HL-60/S4 treated with retinoic acid at 250 ng/mL for 4 days and 3 days (cell line): ENCODE data around the gene PLEKHG7.
"Not testable (repeated sequence)": the region's sequence is repeated elsewhere in the genome, so short reads cannot be mapped to it uniquely, and the experiment has no call there.

Experiments
- in situ Hi-C: fragments of 300-500 bp; cut with MboI; formaldehyde crosslinking; loops from 2 replicates; pipeline ENCODE4 v1.7.0; 2022; ENCODE audit warnings: low sequenced_read_pairs

The PLEKHG7 gene

GRCh38 chr12:92702754-92703679 is at the start of gene PLEKHG7:
Gene PLEKHG7, plus strand, starts transcription at chr12:92702989. Its CDS starts 3,643 bp downstream, at chr12:92706632.
- in situ Hi-C loops, result no loop called here

GRCh38 chr12:92654256-92654655 is 48.5 kb upstream of the PLEKHG7 start:
- in situ Hi-C loops, result not testable (repeated sequence)

DNA sequence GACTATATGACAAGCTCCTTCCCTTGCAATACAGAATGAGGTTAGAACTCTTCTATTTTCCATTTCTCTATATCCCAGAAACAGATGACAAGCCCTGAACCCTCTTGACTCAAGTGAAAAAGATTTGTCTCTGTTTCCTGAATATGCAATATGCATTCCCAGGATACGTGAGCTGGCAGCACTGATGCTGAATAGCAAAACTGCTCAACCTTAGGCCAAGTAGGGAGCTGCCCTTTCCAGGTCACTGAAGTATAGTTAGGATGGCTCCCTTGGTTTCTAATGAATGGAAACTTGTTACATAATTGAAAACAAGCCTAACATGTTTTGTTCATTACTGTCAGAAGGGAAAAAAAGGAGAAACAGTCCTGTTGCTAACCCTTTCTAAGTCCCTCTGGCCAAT is 47.9 kb upstream of the PLEKHG7 start:
- in situ Hi-C loops, result no loop called here

DNA sequence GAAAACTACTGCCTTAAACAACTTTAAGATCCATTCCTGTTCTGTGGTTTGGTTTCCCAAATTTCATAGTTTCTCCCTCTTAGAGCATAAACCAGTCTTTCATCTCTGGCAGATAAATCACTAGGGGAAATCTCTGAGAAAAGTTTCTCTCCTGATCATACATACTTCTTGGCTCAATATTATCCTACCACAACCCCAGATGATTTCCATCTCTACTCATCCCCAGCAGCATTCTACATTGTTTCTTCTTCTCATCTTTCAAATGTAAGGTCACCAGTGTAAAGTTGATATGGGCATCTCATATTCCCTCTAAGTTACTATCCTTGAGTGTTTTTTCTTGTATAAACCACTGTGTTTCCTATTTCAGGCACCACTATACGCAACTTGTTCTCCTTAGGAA is 45.9 kb upstream of the PLEKHG7 start:
- in situ Hi-C loops, result no loop called here

DNA sequence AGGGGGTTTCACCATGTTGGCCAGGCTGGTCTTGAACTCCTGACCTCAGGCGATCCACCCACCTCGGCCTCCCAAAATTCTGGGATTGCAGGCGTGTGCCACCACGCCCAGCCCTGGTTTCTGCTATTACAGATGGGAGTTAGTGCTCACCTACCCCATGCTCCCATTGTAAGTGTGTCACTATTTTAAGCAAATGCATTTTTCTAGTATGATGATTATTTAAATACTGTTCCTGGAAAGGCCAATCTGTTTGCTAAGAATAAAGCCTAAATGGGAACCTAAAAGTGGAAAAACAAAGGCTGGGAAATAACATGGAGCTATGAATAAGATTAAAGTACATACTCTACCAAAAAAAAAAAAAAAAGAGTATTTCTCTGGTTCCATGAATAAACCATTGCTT is 45.0 kb upstream of the PLEKHG7 start:
- in situ Hi-C loops, result no loop called here

DNA sequence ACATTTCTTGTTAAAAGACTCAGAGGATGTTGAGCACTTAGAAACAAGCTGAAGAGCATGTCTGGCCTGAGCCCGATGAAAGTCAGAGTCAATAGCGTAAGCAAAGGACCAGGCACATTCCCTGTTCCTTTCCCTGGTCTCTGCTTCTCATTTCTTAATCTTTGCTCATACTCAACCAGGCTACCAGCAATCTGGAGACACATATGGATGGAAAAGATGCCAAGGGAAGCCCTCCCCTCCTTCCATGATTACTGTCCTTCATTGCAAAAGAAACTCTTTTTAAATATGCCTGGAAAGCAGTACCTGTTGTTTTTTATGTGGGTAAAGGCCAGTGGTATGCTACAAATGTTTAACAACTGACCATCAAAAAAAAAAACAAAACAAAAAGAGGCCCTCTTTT is 44.2 kb upstream of the PLEKHG7 start:
- in situ Hi-C loops, result no loop called here

DNA sequence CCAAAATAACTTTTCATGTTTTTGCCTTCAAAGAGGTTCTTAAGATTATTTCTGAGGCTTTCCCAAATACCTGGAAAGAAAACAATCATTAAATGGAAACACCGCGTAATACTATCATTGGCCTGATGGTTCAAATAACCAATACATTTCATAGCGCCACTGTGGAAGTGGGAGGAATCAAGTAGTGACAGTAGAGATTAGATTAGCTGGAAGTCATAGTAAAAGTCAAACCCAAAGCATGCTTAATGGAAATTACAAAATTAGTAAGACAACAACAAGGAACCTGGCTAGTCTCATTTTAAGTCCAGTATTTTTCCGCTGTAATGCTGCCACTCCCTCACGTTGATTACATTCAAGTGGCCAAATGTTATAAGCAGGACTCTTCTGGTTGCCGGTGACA is 41.5 kb upstream of the PLEKHG7 start:
- in situ Hi-C loops, result no loop called here

GRCh38 chr12:92665496-92665895 is 37.3 kb upstream of the PLEKHG7 start:
- in situ Hi-C loops, result no loop called here

- in situ Hi-C loops, result no loop called here
These were observed 34.0 kb upstream of the PLEKHG7 start for GRCh38 chr12:92668739-92669138.

DNA sequence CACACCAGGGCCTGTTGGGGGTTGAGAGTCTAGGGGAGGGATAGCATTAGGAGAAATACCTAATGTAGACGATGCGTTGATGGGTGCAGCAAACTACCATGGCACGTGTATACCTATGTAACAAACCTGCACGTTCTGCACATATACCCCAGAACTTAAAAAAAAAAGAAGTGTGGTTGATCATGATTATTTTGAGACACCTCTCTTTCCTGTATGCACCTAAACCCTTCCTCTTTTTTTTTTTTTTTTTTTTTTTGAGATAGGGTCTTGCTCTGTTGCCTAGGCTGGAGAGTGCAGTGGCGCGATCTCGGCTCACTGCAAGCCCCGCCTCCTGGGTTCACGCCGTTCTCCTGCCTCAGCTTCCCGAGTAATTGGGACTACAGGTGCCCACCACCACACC is 31.3 kb upstream of the PLEKHG7 start:
- in situ Hi-C loops, result not testable (repeated sequence)

GRCh38 chr12:92673756-92674155 is 29.0 kb upstream of the PLEKHG7 start:
- in situ Hi-C loops, result no loop called here

GRCh38 chr12:92674500-92674899 is 28.3 kb upstream of the PLEKHG7 start:
- in situ Hi-C loops, result no loop called here

DNA sequence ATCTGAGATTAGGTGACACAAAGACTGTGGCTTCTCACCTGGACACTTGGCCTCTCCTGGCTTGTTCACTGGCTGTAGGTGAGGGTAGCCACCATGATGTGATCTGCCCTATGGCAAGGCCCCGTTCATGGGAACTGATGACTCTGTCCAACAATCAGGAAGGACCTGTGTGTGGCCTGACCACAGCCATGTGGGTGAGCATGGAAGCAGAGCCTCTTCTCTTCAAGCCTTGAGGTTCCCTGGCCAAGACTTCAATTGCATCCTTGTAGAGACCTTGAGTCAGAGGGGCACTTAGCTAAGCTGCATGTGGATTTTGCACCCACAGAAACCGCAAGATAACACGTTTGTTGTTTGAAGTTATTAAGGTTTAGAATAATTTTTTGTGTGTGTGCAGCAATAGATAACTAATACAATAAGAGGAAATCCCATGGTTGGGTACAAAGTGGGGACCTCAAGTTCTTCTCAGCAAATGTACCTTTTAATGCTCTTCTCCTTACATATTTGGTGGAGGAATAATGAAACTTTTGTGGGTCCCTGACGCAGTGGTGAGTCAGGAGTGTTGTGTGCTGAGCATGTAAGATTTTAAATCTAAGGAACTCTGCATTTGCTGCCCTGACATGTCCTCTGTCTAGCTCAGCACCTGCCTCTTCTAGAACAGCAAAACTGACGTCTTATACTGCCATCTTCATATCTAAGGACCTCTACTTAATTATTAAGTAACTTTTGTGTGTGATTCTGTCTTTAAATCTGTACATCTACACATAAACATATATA is 27.5 kb upstream of the PLEKHG7 start:
- in situ Hi-C loops, result no loop called here

GRCh38 chr12:92676710-92677109 is 26.1 kb upstream of the PLEKHG7 start:
- in situ Hi-C loops, result no loop called here

DNA sequence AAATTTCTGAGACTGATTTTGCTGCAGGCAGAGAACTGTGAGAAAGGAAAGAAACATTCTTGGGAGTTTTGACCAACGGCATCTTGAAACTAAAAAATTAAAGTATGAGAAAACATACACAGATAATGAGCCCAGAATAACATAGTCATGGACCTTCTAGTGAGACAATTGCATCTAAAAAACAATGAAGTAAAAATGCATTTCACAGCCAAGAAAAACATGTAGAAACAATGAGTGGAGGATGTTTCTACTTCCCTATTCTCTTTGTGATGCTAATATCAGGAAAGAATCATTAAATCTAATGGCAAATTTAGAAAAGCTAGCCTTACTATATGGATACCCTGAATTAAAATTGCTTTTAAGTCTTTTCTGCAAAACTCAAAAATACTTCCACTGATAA is 12.2 kb upstream of the PLEKHG7 start:
- in situ Hi-C loops, result no loop called here

DNA sequence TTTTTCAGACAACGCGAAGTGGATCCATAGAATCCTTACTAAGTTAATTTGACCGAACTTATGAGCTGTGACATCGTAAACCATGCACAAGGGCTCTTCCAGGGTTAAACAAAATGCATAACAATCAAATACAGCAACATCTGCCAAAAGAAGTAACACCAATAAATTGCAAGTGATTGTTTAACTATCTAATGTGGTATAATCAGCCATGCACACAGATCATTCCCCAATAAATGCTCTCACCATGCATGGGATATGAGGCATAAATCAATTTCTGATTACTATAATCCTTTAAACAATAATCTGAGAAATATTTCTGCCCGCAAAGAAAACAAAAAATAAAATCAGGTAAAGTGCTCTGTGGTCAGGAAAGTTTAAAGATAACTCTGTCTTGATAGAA is 7.7 kb upstream of the PLEKHG7 start:
- in situ Hi-C loops, result no loop called here

GRCh38 chr12:92695577-92695976 is 7.2 kb upstream of the PLEKHG7 start:
- in situ Hi-C loops, result no loop called here

GRCh38 chr12:92696216-92696615 is 6.6 kb upstream of the PLEKHG7 start:
- in situ Hi-C loops, result no loop called here

DNA sequence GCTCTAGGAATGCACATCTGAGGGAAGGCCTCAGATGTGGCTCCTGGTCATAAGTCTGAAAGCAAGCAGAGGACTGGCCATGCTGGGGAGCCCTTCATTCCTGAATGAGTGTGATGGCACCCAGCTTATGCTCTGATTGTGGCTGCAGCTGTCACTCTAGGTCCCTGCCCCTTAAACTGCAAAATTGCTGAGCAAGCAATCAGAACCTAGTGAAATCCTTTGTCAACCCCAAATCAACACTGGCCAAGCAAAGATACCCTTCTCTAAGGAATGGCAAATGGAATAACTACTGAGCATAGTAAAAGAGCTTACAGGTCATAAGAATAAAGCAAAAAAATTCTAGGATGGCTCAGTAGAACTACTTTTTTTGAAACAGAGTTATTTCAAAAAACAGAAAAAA is 4.3 kb upstream of the PLEKHG7 start:
- in situ Hi-C loops, result no loop called here

DNA sequence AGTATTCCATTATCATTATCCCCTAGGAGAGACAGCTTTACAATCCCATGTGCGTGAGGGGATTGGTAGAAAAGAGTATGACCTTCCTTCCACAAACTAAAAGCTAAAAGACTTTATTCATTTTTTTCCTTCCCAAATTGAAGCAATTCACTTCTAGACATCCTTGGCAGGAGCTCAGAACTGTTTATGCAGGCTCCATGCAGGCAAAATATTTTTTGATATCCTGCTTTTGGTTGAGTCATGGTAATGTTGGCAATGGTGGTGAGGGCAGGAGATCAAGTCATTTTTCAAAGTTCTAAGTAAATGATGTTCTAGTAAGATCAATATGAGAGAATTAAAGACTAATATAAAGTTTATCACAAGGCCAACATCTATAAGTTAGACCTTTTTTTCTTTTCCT is 1.3 kb upstream of the PLEKHG7 start:
- in situ Hi-C loops, result no loop called here

DNA sequence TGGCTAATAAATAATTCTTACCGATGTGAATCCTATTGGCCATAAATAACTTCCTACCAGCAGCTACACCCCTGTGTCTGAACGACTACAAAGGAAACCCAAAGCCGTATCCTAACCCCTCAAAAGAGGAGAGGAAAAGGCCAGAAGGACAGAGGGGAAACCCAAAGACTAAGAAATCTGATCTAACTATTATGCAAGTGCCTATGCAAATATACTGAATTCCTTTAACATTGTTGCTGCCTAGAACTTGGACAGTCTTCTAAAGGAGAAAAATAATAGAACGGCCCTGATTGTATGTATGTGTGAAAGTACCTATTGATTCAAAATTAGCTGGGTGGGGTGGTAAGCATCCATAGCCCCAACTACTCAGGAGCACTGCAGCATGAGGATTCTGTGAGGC is 997 bp downstream of the PLEKHG7 start:
- in situ Hi-C loops, result no loop called here

- in situ Hi-C loops, result no loop called here
These were observed 3.8 kb downstream of the PLEKHG7 start for GRCh38 chr12:92706594-92706993.
